ENCODE data around the gene PANK4. TPM values are rescaled to one million over a fixed set of nuclear protein-coding genes. Genes with fewer than 3 reads are reported as not detected.

The PANK4 gene
- total and polyA plus RNA-seq, 9 of the 15 experiments (the other 6 are each of a cell fraction or from before 2014, with no cell fraction given), result 0.93 to 55.6 (median 31.5) TPM

- Histone ChIP-seq H3K79me2 (ENCODE audit: control insufficient read depth, insufficient read depth, low read length) (no peaks in the 10 kb centered on the region), H3K27ac (ENCODE audit: extremely low read depth, low read depth, low read length) (no peak overlapping the region), H3K9me1 (ENCODE audit: control insufficient read depth, insufficient read depth, low read length) (peaks cover 2% of the 10 kb centered on the region), H4K20me1 (replicated peaks; ENCODE audit: control insufficient read depth, insufficient read depth, low read length) (peaks cover 10% of the 10 kb centered on the region; the same call in 1 of the 2 replicates), H3K4me3 (no peak overlapping the region), H3K4me2 (ENCODE audit: insufficient read depth, low read length) (no peak overlapping the region), H2AFZ (ENCODE audit: low read depth, low read length) (no peak overlapping the region), H3K27me3 (ENCODE audit: control insufficient read depth in 2 of 2, insufficient read depth in 2 of 2, low read length in 2 of 2) (peaks cover 25 to 40% of the 10 kb centered on the region in 2 experiments; a peak in 4 of 5 replicates), H3K9ac (ENCODE audit: insufficient read depth in 1 of 2, low read depth in 2 of 2, low read length in 2 of 2) (no peak overlapping the region), H3K36me3 (ENCODE audit: control insufficient read depth, insufficient read depth, low read length) (peaks cover 31% of the 10 kb centered on the region; the same call in 2 of the 3 replicates), H3K4me1 (replicated peaks in 1 of 2; ENCODE audit: control insufficient read depth in 2 of 2, insufficient read depth in 2 of 2, low read length in 2 of 2) (peaks cover 0 to 87% of the 10 kb centered on the region in 2 experiments; a peak in 2 of 5 replicates), H3K9me3 (replicated peaks; ENCODE audit: control insufficient read depth, insufficient read depth, low read depth, low read length) (no peaks in the 10 kb centered on the region)
- FAIRE-seq, result no peak
- ATAC-seq, result no peak
- in situ Hi-C loops (cut with MboI), result no loop called here
- ChIA-PET POLR2A (interaction anchor here (0.7 to 1.4 kb wide), 6 partner anchors 8 to 60 kb away, joined by 3 to 6 read pairs (median 4); no protein-coding TSS in a partner anchor), CTCF (ENCODE audit: low intra/inter-chr PET ratio) (no interaction called here)
- 49% methylated on average over 21 of the region's 21 CpGs for WGBS (ENCODE audit: insufficient coverage, low coverage, missing lambda C conversion rate)
- intact Hi-C loops (cut with micrococcal nuclease), result no loop called here
- TF ChIP-seq POLR2G (IDR thresholded peaks at IDR 0.05; ENCODE audit: low read depth, low read length) (0 out of 2 replicates have a peak, but pooled peaks have one; percentile 10), NRF1 (conservative IDR thresholded peaks at IDR 0.05 in 1 of 2, IDR thresholded peaks at IDR 0.05 in 1 of 2) (no peak)
- no peak for DNase-seq (ENCODE audit: extremely low read depth in 1 of 4, low spot score in 3 of 4)
- BruUV-seq (replicated peaks), result no TSS peak
Measured at GRCh38 chr1:2505461-2505994, 20.9 kb downstream of the PANK4 start.

GRCh38 chr1:2504949-2505272 is 21.5 kb downstream of the PANK4 start:
- H3K9me3 ChIP-seq (replicated peaks; ENCODE audit: control insufficient read depth, insufficient read depth, low read depth, low read length), result no peaks in the 10 kb centered on the region
- peaks cover 10% of the 10 kb centered on the region; the same call in 1 of the 2 replicates for H4K20me1 ChIP-seq (replicated peaks; ENCODE audit: control insufficient read depth, insufficient read depth, low read length)
- H3K9ac ChIP-seq (ENCODE audit: insufficient read depth in 1 of 2, low read depth in 2 of 2, low read length in 2 of 2), result no peak overlapping the region; a peak in 1 of 4 replicates
- no peak overlapping the region for H3K4me2 ChIP-seq (ENCODE audit: insufficient read depth, low read length)
- no peak overlapping the region for H3K4me3 ChIP-seq
- H3K36me3 ChIP-seq (ENCODE audit: control insufficient read depth, insufficient read depth, low read length), result peaks cover 25% of the 10 kb centered on the region; the same call in 2 of the 3 replicates
- peak; percentile 28 for TF ChIP-seq POLR2G (IDR thresholded peaks at IDR 0.05; ENCODE audit: low read depth, low read length)
- TF ChIP-seq MAFK (IDR thresholded peaks at IDR 0.05; ENCODE audit: low read length), result no peak
- TF ChIP-seq NFRKB (IDR thresholded peaks at IDR 0.05; ENCODE audit: low read depth), result no peak
- TF ChIP-seq MBD2 (IDR thresholded peaks at IDR 0.05; ENCODE audit: borderline replicate concordance, low read depth), result no peak
- no peak for TF ChIP-seq CBFA2T3 (IDR thresholded peaks at IDR 0.05)
- peaks cover 25 to 40% of the 10 kb centered on the region in 2 experiments; a peak in 4 of 5 replicates for H3K27me3 ChIP-seq (ENCODE audit: control insufficient read depth in 2 of 2, insufficient read depth in 2 of 2, low read length in 2 of 2)
- H3K4me1 ChIP-seq (replicated peaks in 1 of 2; ENCODE audit: control insufficient read depth in 2 of 2, insufficient read depth in 2 of 2, low read length in 2 of 2), result peaks cover 0 to 88% of the 10 kb centered on the region in 2 experiments; a peak in 2 of 5 replicates
- WGBS (ENCODE audit: insufficient coverage, low coverage, missing lambda C conversion rate), result 41% methylated on average over 14 of the region's 22 CpGs
- FAIRE-seq (no peak), ATAC-seq (no peak), DNase-seq (ENCODE audit: extremely low read depth in 1 of 4, low spot score in 3 of 4) (no peak)
- H3K27ac ChIP-seq (ENCODE audit: extremely low read depth, low read depth, low read length), result no peak overlapping the region
- ChIA-PET CTCF (ENCODE audit: low intra/inter-chr PET ratio) (no interaction called here), POLR2A (no interaction called here)
- BruUV-seq (replicated peaks), result no TSS peak
- no peaks in the 10 kb centered on the region for H3K79me2 ChIP-seq (ENCODE audit: control insufficient read depth, insufficient read depth, low read length)
- no peak overlapping the region for H2AFZ ChIP-seq (ENCODE audit: low read depth, low read length)
- intact Hi-C loops (cut with micrococcal nuclease) (no loop called here), in situ Hi-C loops (cut with MboI) (no loop called here)
- H3K9me1 ChIP-seq (ENCODE audit: control insufficient read depth, insufficient read depth, low read length), result peaks cover 2% of the 10 kb centered on the region
